Stimulated activated CD8-positive, alpha-beta memory T cell treated with anti-CD3 and anti-CD28 coated beads, Interleukin-15, amount 100 ng/mL, for 24 hours (primary cell): ENCODE data around the gene UBE2E2.

Experiments
- DNase-seq: peaks from one replicate; pipeline ENCODE4 v3.0.0-alpha.2; 2020; ENCODE audit warnings: low read depth

UBE2E2 gene

GRCh38 chr3:23484386-23484785 is 281.3 kb downstream of the UBE2E2 start:
- no peak for DNase-seq

- DNase-seq = no peak
Observed at GRCh38 chr3:23485922-23486321, 282.8 kb downstream of the UBE2E2 start.

GRCh38 chr3:23487015-23487414 is 283.9 kb downstream of the UBE2E2 start:
- no peak for DNase-seq

GRCh38 chr3:23488618-23489017 is 285.5 kb downstream of the UBE2E2 start:
- no peak for DNase-seq

GRCh38 chr3:23489300-23490158 is 286.4 kb downstream of the UBE2E2 start:
- DNase-seq = no peak

GRCh38 chr3:23490459-23490858 is 287.3 kb downstream of the UBE2E2 start:
- no peak for DNase-seq

- DNase-seq = no peak
Observed at GRCh38 chr3:23492057-23492456, 288.9 kb downstream of the UBE2E2 start.

- DNase-seq = no peak
Observed at GRCh38 chr3:23493889-23494288, 290.8 kb downstream of the UBE2E2 start.

GRCh38 chr3:23494967-23495366 is 291.8 kb downstream of the UBE2E2 start:
- no peak for DNase-seq

GRCh38 chr3:23495507-23495906 is 292.4 kb downstream of the UBE2E2 start:
- no peak for DNase-seq

- no peak for DNase-seq
Observed at GRCh38 chr3:23496165-23496564, 293.0 kb downstream of the UBE2E2 start.

- DNase-seq = no peak
Observed at GRCh38 chr3:23497156-23497555, 294.0 kb downstream of the UBE2E2 start.

GRCh38 chr3:23501201-23501802 is 298.2 kb downstream of the UBE2E2 start:
- no peak for DNase-seq

GRCh38 chr3:23508464-23508863 is 305.3 kb downstream of the UBE2E2 start:
- no peak for DNase-seq

GRCh38 chr3:23518441-23518840 is 315.3 kb downstream of the UBE2E2 start:
- DNase-seq = no peak

GRCh38 chr3:23519314-23520208 is 316.4 kb downstream of the UBE2E2 start:
- DNase-seq = no peak

- no peak for DNase-seq
Observed at GRCh38 chr3:23527326-23527725, 324.2 kb downstream of the UBE2E2 start.

GRCh38 chr3:23533596-23533995 is 330.5 kb downstream of the UBE2E2 start:
- DNase-seq = no peak

- DNase-seq = no peak
Observed at GRCh38 chr3:23533996-23534395, 330.9 kb downstream of the UBE2E2 start.

GRCh38 chr3:23537101-23537551 is 334.0 kb downstream of the UBE2E2 start:
- DNase-seq = no peak

GRCh38 chr3:23539185-23539584 is 336.1 kb downstream of the UBE2E2 start:
- DNase-seq = no peak

GRCh38 chr3:23540600-23540999 is 337.5 kb downstream of the UBE2E2 start:
- DNase-seq = no peak

- DNase-seq = no peak
Observed at GRCh38 chr3:23542079-23542478, 339.0 kb downstream of the UBE2E2 start.
